Psoas muscle (tissue), 8 donors: Measurements from ENCODE around the gene ABHD12B. TPM values are rescaled to one million over a fixed set of nuclear protein-coding genes. Genes with fewer than 3 reads are reported as not detected.

ENCODE experiments used
- ATAC-seq, 4 donors: fragments of 200-7000 bp; cut with Tn5 transposase; one replicate each; pipeline ENCODE4 v1.9.1; 2020; ENCODE audit warnings: moderate library complexity in 3 of 4, mild to moderate bottlenecking in 2 of 4
- DNase-seq, 2 donors: peaks; one replicate each; pipeline ENCODE4 v3.0.0-alpha.2; 2020
- H3K27ac ChIP-seq: fragments of 200-600 bp; one replicate; pipeline ENCODE4 v1.8.0; 2022
- H3K27me3 ChIP-seq, 3 donors: fragments of 200-600 bp in 1 of 3; one replicate each; pipeline versions ENCODE4 v1.6.1 to v1.8.0; 2013 to 2022; ENCODE audit warnings: low read length in 2 of 3, mild to moderate bottlenecking in 2 of 3, moderate library complexity in 1 of 3; ENCODE audit not compliant: insufficient read depth in 3 of 3
- H3K36me3 ChIP-seq, 2 donors: fragments of 200-600 bp in 1 of 2; one replicate each; pipeline versions ENCODE4 v1.6.1 to v1.8.0; 2013 to 2022; ENCODE audit warnings: low read depth in 1 of 2, mild to moderate bottlenecking in 1 of 2, moderate library complexity in 1 of 2; ENCODE audit not compliant: insufficient read depth in 1 of 2
- H3K4me1 ChIP-seq: fragments of 200-600 bp; one replicate; pipeline ENCODE4 v1.8.0; 2022
- H3K4me3 ChIP-seq: fragments of 200-600 bp; one replicate; pipeline ENCODE4 v1.8.0; 2022; ENCODE audit warnings: mild to moderate bottlenecking
- H3K9me3 ChIP-seq: fragments of 200-600 bp; one replicate; pipeline ENCODE4 v1.8.0; 2022
- CTCF ChIP-seq: fragments of 200-600 bp; IDR thresholded peaks from one replicate; pipeline ENCODE4 v1.8.0; 2022; ENCODE audit warnings: antibody characterized with exemption
- WGBS, 3 donors: extraction: QIAGEN DNeasy Blood & Tissue Kit; methylation state at CpG; one replicate each; pipeline versions ENCODE4 v1.1.6 to v1.1.7; 2013; 5-methylcytosine and 5-hydroxymethylcytosine counted together
- intact Hi-C, 2 donors: fragments of 100-400 bp; cut with DNase I; formaldehyde crosslinking; loops; one replicate each; pipeline versions ENCODE4 v1.11.0 to v1.14.2; 2022
- polyA plus RNA-seq, 3 donors: library from polyadenylated mRNA; stranded (reverse); fragments of 200-250 nt; gene quantifications; one replicate each; pipeline ENCODE4 v1.2.3, GENCODE V29; 2013
- total RNA-seq, 4 donors: library from RNA; stranded (reverse); fragmentation: NEBNext Ultra II Directional in 2 of 4; extraction: Animal tissue kit (Norgen Biotek cat#: 25700) in 2 of 4; gene quantifications; one replicate each; pipeline versions ENCODE4 v1.2.1 to v1.2.4, GENCODE V29; 2021 to 2023
- donor health status: healthy with polysubstance abuse.
- donor health status: DM: no; HTN: no; CAD: no; lungs with moderate emphysema.
- donor health status: Bipolar disorder and iron deficiency.
- donor health status: healthy.
- donor health status: DM: yes; HTN: yes; CAD: no.
- donor health status: DM: no; HTN: no; CAD: no.
- donor health status: DM: no; HTN: no; CAD: no.
- donor health status: DM: yes; HTN: yes; CAD: no.

Gene ABHD12B
- total and polyA plus RNA-seq, 7 donors, result not detected

- WGBS, 3 donors, result 84 to 85% (median 84%) methylated on average over 5 of the region's 5 CpGs
- intact Hi-C loops, result no loop called here
- H3K27ac ChIP-seq, result no peak overlapping the region
- H3K27me3 ChIP-seq, result no peaks in the 10 kb centered on the region
- no peaks in the 10 kb centered on the region for H3K36me3 ChIP-seq
- no peaks in the 10 kb centered on the region for H3K4me1 ChIP-seq
- H3K9me3 ChIP-seq, result no peaks in the 10 kb centered on the region
- no peak overlapping the region for H3K4me3 ChIP-seq
- TF ChIP-seq CTCF, result no peak
- ATAC-seq (no peak), DNase-seq (no peak)
These were observed 37.0 kb upstream of the ABHD12B start for GRCh38 chr14:50834802-50835276.

- Histone ChIP-seq H3K4me1 (no peaks in the 10 kb centered on the region), H3K4me3 (no peak overlapping the region), H3K36me3 (no peaks in the 10 kb centered on the region), H3K27ac (no peak overlapping the region), H3K9me3 (no peaks in the 10 kb centered on the region), H3K27me3 (no peaks in the 10 kb centered on the region)
- DNase-seq, result no peak
- WGBS, 3 donors, result 47 to 56% (median 55%) methylated on average over 2 of the region's 2 CpGs
- intact Hi-C loops, result no loop called here
- TF ChIP-seq CTCF, result no peak
- no peak for ATAC-seq
These were observed 36.6 kb upstream of the ABHD12B start for GRCh38 chr14:50835280-50835679.

GRCh38 chr14:50836515-50836914 is 35.3 kb upstream of the ABHD12B start:
- intact Hi-C loops, result no loop called here
- 91 to 98% (median 93%) methylated on average over 5 of the region's 5 CpGs for WGBS, 3 donors

GRCh38 chr14:50837271-50837670 is 34.6 kb upstream of the ABHD12B start:
- TF ChIP-seq CTCF, result no peak
- no peak for ATAC-seq
- intact Hi-C loops, result no loop called here
- no peak overlapping the region for H3K4me3 ChIP-seq
- no peak for DNase-seq
- no peaks in the 10 kb centered on the region for H3K36me3 ChIP-seq
- WGBS, 3 donors, result 85 to 91% (median 86%) methylated on average over 10 of the region's 10 CpGs
- H3K9me3 ChIP-seq, result no peaks in the 10 kb centered on the region
- H3K27ac ChIP-seq, result no peak overlapping the region
- no peaks in the 10 kb centered on the region for H3K27me3 ChIP-seq
- H3K4me1 ChIP-seq, result no peaks in the 10 kb centered on the region

More at GRCh38 chr14:50836515-50836914, 35.3 kb upstream of the ABHD12B start:
- no peak for DNase-seq
- no peak for TF ChIP-seq CTCF
- no peak overlapping the region for H3K4me3 ChIP-seq
- ATAC-seq, result no peak
- H3K27ac ChIP-seq, result no peak overlapping the region
- H3K9me3 ChIP-seq, result no peaks in the 10 kb centered on the region
- no peaks in the 10 kb centered on the region for H3K4me1 ChIP-seq
- no peaks in the 10 kb centered on the region for H3K27me3 ChIP-seq
- H3K36me3 ChIP-seq, result no peaks in the 10 kb centered on the region

- ATAC-seq (no peak), DNase-seq (no peak)
- intact Hi-C loops, result no loop called here
- WGBS, 3 donors, result 85 to 91% (median 88%) methylated on average over 2 of the region's 2 CpGs
- no peak for TF ChIP-seq CTCF
- H3K27ac ChIP-seq, result no peak overlapping the region
- no peaks in the 10 kb centered on the region for H3K4me1 ChIP-seq
- H3K9me3 ChIP-seq, result no peaks in the 10 kb centered on the region
- no peaks in the 10 kb centered on the region for H3K27me3 ChIP-seq
- H3K4me3 ChIP-seq, result no peak overlapping the region
- no peaks in the 10 kb centered on the region for H3K36me3 ChIP-seq
These were observed 33.9 kb upstream of the ABHD12B start for GRCh38 chr14:50837850-50838470.
